ENCODE data around the gene IFFO2.

IFFO2 gene

DNA sequence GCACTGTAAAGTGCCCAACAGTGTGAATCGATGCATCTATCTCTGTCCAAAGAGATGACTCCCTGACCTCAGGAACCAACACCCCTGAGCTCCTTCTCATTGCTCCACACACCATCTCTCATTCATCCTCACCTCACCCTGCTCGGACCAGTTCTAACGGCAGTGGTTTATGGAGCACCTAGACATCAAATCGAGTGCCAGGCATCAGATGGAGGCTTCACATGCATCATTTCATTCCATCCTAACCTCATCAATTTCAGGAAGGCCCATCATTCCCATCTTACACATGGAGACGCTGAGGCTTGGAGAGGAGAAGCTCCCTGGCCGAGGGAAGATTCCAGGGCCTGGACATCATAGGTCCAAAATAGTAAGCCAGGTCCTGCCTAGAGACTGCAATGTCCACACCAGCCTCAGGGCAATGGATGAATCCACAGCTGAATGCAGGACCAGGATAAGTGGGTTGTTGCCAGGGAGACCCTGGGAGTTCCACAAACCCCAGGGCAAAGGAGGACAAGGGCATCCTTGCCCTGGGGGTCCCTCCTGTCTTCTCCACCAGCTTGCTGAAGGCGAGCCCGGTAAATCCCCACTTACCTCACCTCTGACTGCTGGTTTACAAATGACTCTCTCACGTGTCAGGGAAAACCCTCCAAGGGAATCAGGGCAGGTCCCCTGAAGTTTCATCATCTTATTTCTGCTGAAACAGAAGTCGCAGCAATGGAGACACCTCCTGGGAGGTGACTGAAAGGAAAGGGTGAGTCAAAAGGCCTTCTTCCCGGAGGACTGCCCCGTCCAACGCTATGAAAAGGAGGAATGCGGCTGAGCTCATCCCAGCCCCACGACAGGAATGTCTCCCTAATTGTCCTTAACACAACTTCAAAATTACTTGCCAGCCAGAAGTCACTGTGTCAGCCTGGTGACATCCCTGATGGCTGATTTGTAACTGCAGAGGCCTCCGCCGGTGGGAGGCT is 9.0 kb upstream of the IFFO2 start:
- no peak for ATAC-seq (replicated peaks; ENCODE audit: extremely low read depth, poor library complexity, severe bottlenecking)
- no peaks in the 10 kb centered on the region for H3K4me1 Mint-ChIP-seq
- peaks cover 11% of the 10 kb centered on the region for H3K27me3 Mint-ChIP-seq
- DNase-seq (ENCODE audit: low spot score in 2 of 2) = no peak
- no peak overlapping the region for H3K4me3 Mint-ChIP-seq
- H3K27ac Mint-ChIP-seq (ENCODE audit: low read depth) = no peak overlapping the region
- H3K9me3 Mint-ChIP-seq = no peaks in the 10 kb centered on the region
- peaks cover 1% of the 10 kb centered on the region for H3K36me3 Mint-ChIP-seq (ENCODE audit: insufficient read depth)

GRCh38 chr1:18963968-18964367 is 7.5 kb upstream of the IFFO2 start:
- Mint-ChIP-seq H3K4me3 (no peak overlapping the region), H3K27ac (ENCODE audit: low read depth) (no peak overlapping the region), H3K4me1 (no peaks in the 10 kb centered on the region), H3K36me3 (ENCODE audit: insufficient read depth) (peaks cover 1% of the 10 kb centered on the region), H3K27me3 (peaks cover 11% of the 10 kb centered on the region), H3K9me3 (no peaks in the 10 kb centered on the region)
- DNase-seq (ENCODE audit: low spot score in 2 of 2) = no peak
- no peak for ATAC-seq (replicated peaks; ENCODE audit: extremely low read depth, poor library complexity, severe bottlenecking)

DNA sequence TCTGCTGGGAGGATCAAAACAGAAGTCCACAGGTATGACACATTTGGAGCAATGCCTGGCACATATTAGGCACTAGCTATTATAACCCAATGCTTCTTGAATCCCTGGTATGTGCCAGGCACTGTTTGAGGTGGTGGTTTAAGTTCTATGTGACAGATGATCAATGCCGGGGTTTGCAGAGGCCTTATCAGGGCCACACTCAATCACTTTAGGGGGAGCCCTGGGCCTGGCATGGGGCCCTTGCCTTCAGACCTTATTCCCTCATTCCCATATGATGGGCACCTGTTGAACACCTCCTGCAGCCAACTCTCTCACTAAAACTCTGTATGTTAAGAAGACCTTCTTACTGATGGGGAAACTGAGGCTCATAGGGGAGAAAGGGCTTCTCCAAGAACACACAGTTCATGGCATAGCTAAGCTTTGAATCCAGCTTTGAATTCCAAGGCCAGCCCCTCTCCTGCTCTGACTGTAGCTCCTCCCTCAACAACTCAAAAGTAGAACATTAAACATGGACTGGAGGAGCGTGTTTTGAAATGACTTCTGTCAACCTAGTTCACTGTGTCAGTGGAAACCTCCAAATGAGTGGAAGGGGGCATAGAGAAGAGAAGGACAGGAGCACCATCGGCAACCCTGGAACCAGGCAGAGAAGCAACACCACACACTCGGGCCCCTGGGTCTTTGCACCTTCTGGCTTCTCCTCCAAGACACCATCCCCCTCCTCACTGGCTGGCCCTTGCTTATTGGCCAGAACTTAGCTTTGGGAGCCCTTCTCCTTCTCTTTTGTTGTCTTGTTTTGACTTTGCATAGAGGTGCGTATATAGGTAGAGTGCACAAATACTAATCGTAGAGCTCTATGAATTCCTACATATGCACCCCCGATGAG is 6.6 kb upstream of the IFFO2 start:
- Mint-ChIP-seq H3K9me3 (no peaks in the 10 kb centered on the region), H3K36me3 (ENCODE audit: insufficient read depth) (peaks cover 1% of the 10 kb centered on the region), H3K27ac (ENCODE audit: low read depth) (no peak overlapping the region), H3K4me3 (no peak overlapping the region), H3K4me1 (peaks cover 3% of the 10 kb centered on the region), H3K27me3 (peaks cover 11% of the 10 kb centered on the region)
- DNase-seq (ENCODE audit: low spot score in 2 of 2) = no peak
- ATAC-seq (replicated peaks; ENCODE audit: extremely low read depth, poor library complexity, severe bottlenecking) = no peak

- no peak for DNase-seq (ENCODE audit: low spot score in 2 of 2)
- Mint-ChIP-seq H3K4me3 (no peak overlapping the region), H3K36me3 (ENCODE audit: insufficient read depth) (peaks cover 7% of the 10 kb centered on the region), H3K27me3 (peaks cover 11% of the 10 kb centered on the region), H3K4me1 (peaks cover 12% of the 10 kb centered on the region), H3K9me3 (no peaks in the 10 kb centered on the region), H3K27ac (ENCODE audit: low read depth) (no peak overlapping the region)
- no peak for ATAC-seq (replicated peaks; ENCODE audit: extremely low read depth, poor library complexity, severe bottlenecking)
Observed at GRCh38 chr1:18962121-18962721, 5.7 kb upstream of the IFFO2 start.

GRCh38 chr1:18960821-18961220 is 4.3 kb upstream of the IFFO2 start:
- DNase-seq (ENCODE audit: low spot score in 2 of 2) = no peak
- no peaks in the 10 kb centered on the region for H3K9me3 Mint-ChIP-seq
- peaks cover 15% of the 10 kb centered on the region for H3K4me1 Mint-ChIP-seq
- H3K27ac Mint-ChIP-seq (ENCODE audit: low read depth) = peak overlapping the region; percentile 33
- ATAC-seq (replicated peaks; ENCODE audit: extremely low read depth, poor library complexity, severe bottlenecking) = no peak
- H3K27me3 Mint-ChIP-seq = peaks cover 8% of the 10 kb centered on the region
- peaks cover 12% of the 10 kb centered on the region for H3K36me3 Mint-ChIP-seq (ENCODE audit: insufficient read depth)
- no peak overlapping the region for H3K4me3 Mint-ChIP-seq

DNA sequence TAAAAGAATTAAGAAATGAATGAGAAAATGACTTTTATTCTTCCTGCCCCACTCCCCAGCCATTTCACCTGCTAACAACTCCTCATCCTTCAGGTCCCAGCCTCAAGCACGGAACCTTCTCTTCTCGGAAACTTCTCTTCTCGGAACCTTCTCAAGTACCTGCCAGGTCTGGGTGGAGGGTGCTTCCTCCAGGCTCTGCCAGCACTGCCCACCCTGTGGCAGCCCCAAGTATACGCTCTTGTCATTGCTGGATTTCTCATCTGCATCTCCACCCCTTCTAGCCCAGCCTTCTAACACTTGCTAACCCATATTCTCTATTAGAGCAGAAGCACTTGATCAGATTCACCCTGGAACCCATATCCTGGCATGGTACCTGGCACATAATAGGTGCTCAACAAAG is 3.9 kb upstream of the IFFO2 start:
- Mint-ChIP-seq H3K9me3 (no peaks in the 10 kb centered on the region), H3K36me3 (ENCODE audit: insufficient read depth) (peaks cover 14% of the 10 kb centered on the region), H3K4me1 (peaks cover 15% of the 10 kb centered on the region), H3K27ac (ENCODE audit: low read depth) (peak overlapping the region; percentile 33), H3K27me3 (peaks cover 4% of the 10 kb centered on the region), H3K4me3 (no peak overlapping the region)
- ATAC-seq (replicated peaks; ENCODE audit: extremely low read depth, poor library complexity, severe bottlenecking) (no peak), DNase-seq (ENCODE audit: low spot score in 2 of 2) (no peak)

- peaks cover 20% of the 10 kb centered on the region for H3K36me3 Mint-ChIP-seq (ENCODE audit: insufficient read depth)
Observed at GRCh38 chr1:18959591-18959990, 3.1 kb upstream of the IFFO2 start.

DNA sequence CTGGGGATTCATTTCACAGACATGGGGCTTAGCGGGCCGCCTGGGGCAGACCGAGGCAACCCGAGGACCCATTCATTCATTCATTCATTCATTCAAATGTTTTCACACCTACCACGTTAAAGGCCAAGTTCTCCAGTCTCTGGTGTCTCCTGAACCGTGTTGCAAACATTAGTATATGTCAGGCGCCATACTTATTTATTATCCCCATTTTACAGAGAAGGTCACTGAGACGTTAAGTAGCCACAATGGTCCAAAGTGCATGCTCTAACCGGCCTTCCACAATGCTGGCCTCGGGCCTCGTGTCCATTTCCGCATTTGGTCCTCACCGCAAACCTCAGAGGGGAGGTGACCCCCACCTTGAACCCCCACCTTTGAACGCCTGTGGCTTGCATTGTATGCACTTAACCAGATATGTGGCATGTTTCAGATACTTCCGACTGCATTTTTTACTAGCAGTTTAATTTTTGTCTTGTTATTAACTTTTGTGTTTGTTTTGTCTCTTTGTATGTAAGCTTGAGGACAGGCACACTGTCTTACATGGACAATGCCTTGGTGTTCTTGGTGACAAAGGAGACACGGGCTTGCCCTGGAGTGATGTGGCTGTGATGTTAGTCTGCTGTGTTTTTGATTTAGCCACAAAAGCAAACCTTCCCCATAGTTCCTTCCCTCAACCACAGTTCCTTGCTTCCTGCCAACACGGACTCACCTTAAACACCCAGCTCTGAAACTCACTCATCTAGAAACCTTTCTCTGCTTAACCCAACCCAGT is 1.2 kb upstream of the IFFO2 start:
- no peaks in the 10 kb centered on the region for H3K9me3 Mint-ChIP-seq
- H3K36me3 Mint-ChIP-seq (ENCODE audit: insufficient read depth) = peaks cover 30% of the 10 kb centered on the region
- no peak for ATAC-seq (replicated peaks; ENCODE audit: extremely low read depth, poor library complexity, severe bottlenecking)
- H3K4me1 Mint-ChIP-seq = peaks cover 38% of the 10 kb centered on the region
- H3K27ac Mint-ChIP-seq (ENCODE audit: low read depth) = no peak overlapping the region
- H3K4me3 Mint-ChIP-seq = peak overlapping the region; percentile 87
- H3K27me3 Mint-ChIP-seq = no peaks in the 10 kb centered on the region
- DNase-seq (ENCODE audit: low spot score in 2 of 2) = no peak

More at GRCh38 chr1:18959591-18959990, 3.1 kb upstream of the IFFO2 start:
- H3K27ac Mint-ChIP-seq (ENCODE audit: low read depth) = no peak overlapping the region
- no peak for DNase-seq (ENCODE audit: low spot score in 2 of 2)
- no peaks in the 10 kb centered on the region for H3K27me3 Mint-ChIP-seq
- no peak for ATAC-seq (replicated peaks; ENCODE audit: extremely low read depth, poor library complexity, severe bottlenecking)
- no peaks in the 10 kb centered on the region for H3K9me3 Mint-ChIP-seq
- peaks cover 23% of the 10 kb centered on the region for H3K4me1 Mint-ChIP-seq
- no peak overlapping the region for H3K4me3 Mint-ChIP-seq

- peak overlapping the region; percentile 82 for H3K27ac Mint-ChIP-seq (ENCODE audit: low read depth)
- peaks cover 36% of the 10 kb centered on the region for H3K36me3 Mint-ChIP-seq (ENCODE audit: insufficient read depth)
- H3K4me3 Mint-ChIP-seq = peak overlapping the region; percentile 87
- H3K9me3 Mint-ChIP-seq = no peaks in the 10 kb centered on the region
- ATAC-seq (replicated peaks; ENCODE audit: extremely low read depth, poor library complexity, severe bottlenecking) = no peak
- peaks cover 44% of the 10 kb centered on the region for H3K4me1 Mint-ChIP-seq
- H3K27me3 Mint-ChIP-seq = no peaks in the 10 kb centered on the region
- DNase-seq (ENCODE audit: low spot score in 2 of 2) = no peak
Observed at GRCh38 chr1:18957136-18957521, 653 bp upstream of the IFFO2 start.

GRCh38 chr1:18955441-18956192 is 859 bp downstream of the IFFO2 start:
- DNase-seq (ENCODE audit: low spot score in 2 of 2) = peak; percentile 37 to 38
- H3K27ac Mint-ChIP-seq (ENCODE audit: low read depth) = peak overlapping the region; percentile 100

DNA sequence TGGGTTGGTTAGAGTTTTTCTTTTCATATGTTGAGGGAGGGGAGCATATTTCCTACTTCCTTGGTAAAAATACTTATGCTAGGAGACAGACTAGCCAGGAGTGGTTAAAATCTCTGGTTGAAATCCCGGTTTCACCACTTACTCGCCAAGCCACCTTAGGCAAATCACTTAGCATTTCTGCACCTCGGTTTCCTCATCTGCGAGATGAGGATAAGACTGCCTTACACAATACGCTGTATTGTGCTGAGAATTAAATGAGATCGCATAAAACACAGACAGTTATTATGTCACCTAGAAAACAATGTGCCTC is 1.4 kb downstream of the IFFO2 start:
- H3K4me3 Mint-ChIP-seq = peak overlapping the region; percentile 87

More at GRCh38 chr1:18955441-18956192, 859 bp downstream of the IFFO2 start:
- peaks cover 53% of the 10 kb centered on the region for H3K4me1 Mint-ChIP-seq
- peaks cover 46% of the 10 kb centered on the region for H3K36me3 Mint-ChIP-seq (ENCODE audit: insufficient read depth)
- H3K27me3 Mint-ChIP-seq = no peaks in the 10 kb centered on the region
- H3K4me3 Mint-ChIP-seq = peak overlapping the region; percentile 87
- H3K9me3 Mint-ChIP-seq = no peaks in the 10 kb centered on the region
- peak; percentile 11 for ATAC-seq (replicated peaks; ENCODE audit: extremely low read depth, poor library complexity, severe bottlenecking)

More for the DNA sequence above, 1.4 kb downstream of the IFFO2 start:
- DNase-seq (ENCODE audit: low spot score in 2 of 2) (no peak), ATAC-seq (replicated peaks; ENCODE audit: extremely low read depth, poor library complexity, severe bottlenecking) (no peak)
- Mint-ChIP-seq H3K9me3 (no peaks in the 10 kb centered on the region), H3K4me1 (peaks cover 58% of the 10 kb centered on the region), H3K36me3 (ENCODE audit: insufficient read depth) (peaks cover 48% of the 10 kb centered on the region), H3K27ac (ENCODE audit: low read depth) (peak overlapping the region; percentile 100), H3K27me3 (no peaks in the 10 kb centered on the region)
